SK-N-MC (cell line): ENCODE data around the gene DMRT1.

Experiments used
- EZH2 ChIP-seq: fragments of 200-600 bp; sonication (generic); IDR thresholded peaks from one replicate; pipeline ENCODE4 v1.6.1; 2017; ENCODE audit warnings: antibody characterized with exemption
- FOXP2 ChIP-seq: optimal IDR thresholded peaks from 2 replicates; pipeline ENCODE3; 2011; ENCODE audit warnings: mild to moderate bottlenecking, moderate library complexity; ENCODE audit not compliant: insufficient read depth; ENCODE audit errors: extremely low read length, control extremely low read depth
- POLR2AphosphoS5 ChIP-seq: IDR thresholded peaks from 2 replicates; pipeline ENCODE4 v1.6.1; 2012; ENCODE audit warnings: mild to moderate bottlenecking, low read depth, low read length, borderline replicate concordance

DNA sequence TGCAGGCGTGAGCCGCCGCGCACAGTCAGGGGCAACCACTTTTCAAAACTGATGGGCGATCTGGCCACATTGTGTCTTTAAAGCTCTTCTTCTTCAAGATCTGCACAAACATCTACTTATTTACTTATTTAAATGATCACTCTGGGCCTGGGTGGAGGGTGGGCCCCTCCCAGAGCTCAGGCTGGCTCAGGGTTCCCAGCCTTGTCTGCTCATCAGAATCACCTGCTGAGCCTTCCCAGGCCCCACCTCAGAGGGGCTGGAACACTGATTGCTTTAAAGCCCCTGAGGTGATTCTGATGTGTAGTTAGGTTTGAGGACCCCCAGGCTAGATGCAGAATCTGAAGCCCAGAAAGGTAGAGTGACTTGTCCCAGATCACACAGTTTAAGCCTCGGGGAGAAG is 45.6 kb upstream of the DMRT1 start:
- TF ChIP-seq POLR2AphosphoS5, result no peak
- no peak for TF ChIP-seq EZH2
- no peak for TF ChIP-seq FOXP2
